Cardiac fibroblast (primary cell): ENCODE data around the gene TPRN.

Experiments used
- DNase-seq, 2 donors: peaks; one replicate each; pipeline versions ENCODE4 v3.0.0 to v3.0.0-alpha.2; 2010; ENCODE audit warnings: low read depth in 2 of 2
- H3K4me3 ChIP-seq, 2 donors: replicated peaks in 1 of 2; 1 replicate in 1 of 2; 2 replicates in 1 of 2; pipeline ENCODE4 v1.5.1; 2011; ENCODE audit warnings: low read depth in 2 of 2, low read length in 2 of 2, mild to moderate bottlenecking in 2 of 2, moderate library complexity in 1 of 2
- TF ChIP-seq, protein P1 (sequence below): IDR thresholded peaks from one replicate; pipeline ENCODE4 v1.5.1; 2011; ENCODE audit warnings: low read depth, mild to moderate bottlenecking, low read length, inconsistent platforms

The TPRN gene

DNA sequence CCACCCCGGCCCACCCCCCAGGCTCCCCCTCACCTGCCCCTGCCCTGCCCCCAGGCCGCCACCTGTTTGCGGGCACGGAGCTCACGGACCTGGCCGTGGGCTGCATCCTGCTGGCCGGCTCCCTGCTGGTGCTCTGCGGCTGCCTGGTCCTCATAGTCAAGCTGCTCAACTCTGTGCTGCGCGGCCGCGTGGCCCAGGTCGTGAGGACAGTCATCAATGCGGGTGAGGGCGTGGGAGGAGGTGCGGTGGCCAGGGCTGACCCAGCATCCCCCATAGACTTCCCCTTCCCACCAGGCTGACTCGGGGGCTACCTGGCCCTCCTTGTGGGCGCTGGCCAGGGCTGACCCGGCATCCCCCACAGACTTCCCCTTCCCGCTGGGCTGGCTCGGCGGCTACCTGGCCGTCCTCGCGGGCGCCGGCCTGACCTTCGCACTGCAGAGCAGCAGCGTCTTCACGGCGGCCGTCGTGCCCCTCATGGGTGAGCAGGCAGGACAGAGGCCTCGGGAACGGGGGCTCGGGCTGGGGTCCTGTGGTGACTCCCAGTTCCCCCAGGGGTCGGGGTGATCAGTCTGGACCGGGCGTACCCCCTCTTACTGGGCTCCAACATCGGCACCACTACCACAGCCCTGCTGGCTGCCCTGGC, 33.6 kb upstream of the TPRN start:
- H3K4me3 ChIP-seq: no peak overlapping the region
- no peak for DNase-seq
- TF ChIP-seq, protein P1, sequence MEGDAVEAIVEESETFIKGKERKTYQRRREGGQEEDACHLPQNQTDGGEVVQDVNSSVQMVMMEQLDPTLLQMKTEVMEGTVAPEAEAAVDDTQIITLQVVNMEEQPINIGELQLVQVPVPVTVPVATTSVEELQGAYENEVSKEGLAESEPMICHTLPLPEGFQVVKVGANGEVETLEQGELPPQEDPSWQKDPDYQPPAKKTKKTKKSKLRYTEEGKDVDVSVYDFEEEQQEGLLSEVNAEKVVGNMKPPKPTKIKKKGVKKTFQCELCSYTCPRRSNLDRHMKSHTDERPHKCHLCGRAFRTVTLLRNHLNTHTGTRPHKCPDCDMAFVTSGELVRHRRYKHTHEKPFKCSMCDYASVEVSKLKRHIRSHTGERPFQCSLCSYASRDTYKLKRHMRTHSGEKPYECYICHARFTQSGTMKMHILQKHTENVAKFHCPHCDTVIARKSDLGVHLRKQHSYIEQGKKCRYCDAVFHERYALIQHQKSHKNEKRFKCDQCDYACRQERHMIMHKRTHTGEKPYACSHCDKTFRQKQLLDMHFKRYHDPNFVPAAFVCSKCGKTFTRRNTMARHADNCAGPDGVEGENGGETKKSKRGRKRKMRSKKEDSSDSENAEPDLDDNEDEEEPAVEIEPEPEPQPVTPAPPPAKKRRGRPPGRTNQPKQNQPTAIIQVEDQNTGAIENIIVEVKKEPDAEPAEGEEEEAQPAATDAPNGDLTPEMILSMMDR: no peak

DNA sequence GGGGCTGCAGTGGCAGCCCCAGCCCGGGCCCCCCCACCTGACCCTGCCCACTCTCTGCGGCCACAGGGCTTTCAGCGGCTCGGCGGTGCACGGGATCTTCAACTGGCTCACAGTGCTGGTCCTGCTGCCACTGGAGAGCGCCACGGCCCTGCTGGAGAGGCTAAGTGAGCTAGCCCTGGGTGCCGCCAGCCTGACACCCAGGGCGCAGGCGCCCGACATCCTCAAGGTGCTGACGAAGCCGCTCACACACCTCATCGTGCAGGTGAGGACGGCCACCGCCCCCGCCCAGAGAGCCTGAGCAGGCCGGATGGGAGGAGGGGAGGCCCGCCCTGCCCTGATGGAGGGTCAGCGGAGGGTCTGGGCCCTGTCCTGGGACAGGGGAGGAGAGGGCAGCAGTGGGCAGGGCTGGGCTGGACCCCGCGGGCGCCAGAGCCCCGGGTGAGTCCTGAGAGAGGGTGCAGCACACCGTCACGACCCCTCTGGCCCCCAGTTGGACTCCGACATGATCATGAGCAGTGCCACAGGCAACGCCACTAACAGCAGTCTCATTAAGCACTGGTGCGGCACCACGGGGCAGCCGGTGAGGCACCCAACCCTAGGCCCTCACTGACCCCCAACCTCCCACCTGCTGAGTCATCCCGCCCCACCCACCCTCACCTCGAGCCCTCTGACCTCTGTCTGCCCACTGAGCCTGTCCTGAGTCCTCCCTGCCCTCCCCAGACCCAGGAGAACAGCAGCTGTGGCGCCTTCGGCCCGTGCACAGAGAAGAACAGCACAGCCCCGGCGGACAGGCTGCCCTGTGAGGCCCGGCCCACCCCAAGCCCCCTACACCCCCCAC, 32.8 kb upstream of the TPRN start:
- no peak for DNase-seq
- TF ChIP-seq, protein P1: no peak

DNA sequence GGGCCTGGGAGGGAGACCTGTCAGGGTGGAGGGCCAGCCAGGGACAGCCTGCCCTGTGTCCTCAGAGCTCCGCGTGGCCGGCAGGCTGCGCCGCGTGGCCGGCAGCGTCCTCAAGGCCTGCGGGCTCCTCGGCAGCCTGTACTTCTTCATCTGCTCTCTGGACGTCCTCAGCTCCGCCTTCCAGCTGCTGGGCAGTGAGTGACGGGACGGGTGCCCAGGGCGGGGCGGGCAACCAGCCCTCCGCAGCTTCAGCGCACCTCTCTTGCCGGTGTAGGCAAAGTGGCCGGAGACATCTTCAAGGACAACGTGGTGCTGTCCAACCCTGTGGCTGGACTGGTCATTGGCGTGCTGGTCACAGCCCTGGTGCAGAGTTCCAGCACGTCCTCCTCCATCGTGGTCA, 32.0 kb upstream of the TPRN start:
- TF ChIP-seq, protein P1: no peak
- H3K4me3 ChIP-seq: no peak overlapping the region
- no peak for DNase-seq

More for the DNA sequence above, 32.8 kb upstream of the TPRN start:
- H3K4me3 ChIP-seq: no peak overlapping the region

DNA sequence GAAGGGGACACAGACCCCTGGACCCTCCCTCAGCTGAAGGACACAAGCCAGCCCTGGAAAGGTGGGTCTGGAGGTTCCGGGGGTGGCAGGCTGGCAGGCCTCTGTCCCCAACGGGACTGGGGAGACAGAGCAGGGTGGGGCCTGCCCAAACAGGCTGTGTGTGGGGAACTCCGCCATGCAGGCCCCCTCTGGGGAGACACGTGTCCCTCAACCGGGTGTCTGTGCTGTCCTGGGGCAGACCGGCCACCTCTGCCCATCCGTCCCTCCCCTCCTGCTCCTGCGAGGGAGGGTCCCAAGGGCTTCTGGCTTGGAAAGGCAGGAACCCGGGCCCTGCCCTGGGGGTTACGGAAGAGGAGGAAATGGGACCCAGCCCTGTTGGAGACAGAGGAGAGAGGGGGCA, 31.6 kb upstream of the TPRN start:
- TF ChIP-seq, protein P1: no peak
- H3K4me3 ChIP-seq: no peak overlapping the region

DNA sequence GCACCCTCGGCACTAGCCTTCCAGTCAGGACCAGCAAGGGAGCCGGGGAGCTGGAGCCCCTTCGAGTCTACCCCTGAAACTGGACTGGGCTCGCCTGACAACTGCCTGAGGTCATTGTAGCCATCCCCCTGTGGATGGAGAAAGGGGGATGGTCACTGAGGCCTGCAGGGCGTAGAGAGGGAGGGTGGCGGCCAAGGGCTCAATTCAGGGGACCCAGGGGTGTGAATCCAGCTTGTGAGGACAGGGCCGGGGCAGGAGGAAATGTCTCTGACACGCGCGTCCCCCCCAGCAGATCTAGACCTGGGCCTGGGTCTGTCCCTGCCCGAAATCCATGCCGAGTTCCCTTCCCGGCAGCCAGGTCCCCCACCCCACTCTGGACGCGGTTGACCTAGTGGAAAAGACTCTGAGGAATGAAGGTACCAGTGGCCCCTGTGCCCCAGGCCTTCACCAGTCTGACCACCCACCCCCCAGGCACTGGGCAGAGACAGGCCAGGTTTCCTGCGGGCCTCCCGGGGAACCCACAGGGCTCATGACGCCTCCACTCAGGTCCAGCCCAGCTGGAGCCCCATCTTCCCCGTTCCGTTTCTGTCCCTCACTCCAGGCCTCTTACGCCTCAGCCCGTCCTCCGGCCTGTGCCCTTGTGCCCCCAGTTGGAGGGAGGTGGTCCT, 31.0 kb upstream of the TPRN start:
- no peak for DNase-seq
- H3K4me3 ChIP-seq: no peak overlapping the region
- TF ChIP-seq, protein P1: no peak

More for the DNA sequence above, 31.6 kb upstream of the TPRN start:
- DNase-seq: no peak

DNA sequence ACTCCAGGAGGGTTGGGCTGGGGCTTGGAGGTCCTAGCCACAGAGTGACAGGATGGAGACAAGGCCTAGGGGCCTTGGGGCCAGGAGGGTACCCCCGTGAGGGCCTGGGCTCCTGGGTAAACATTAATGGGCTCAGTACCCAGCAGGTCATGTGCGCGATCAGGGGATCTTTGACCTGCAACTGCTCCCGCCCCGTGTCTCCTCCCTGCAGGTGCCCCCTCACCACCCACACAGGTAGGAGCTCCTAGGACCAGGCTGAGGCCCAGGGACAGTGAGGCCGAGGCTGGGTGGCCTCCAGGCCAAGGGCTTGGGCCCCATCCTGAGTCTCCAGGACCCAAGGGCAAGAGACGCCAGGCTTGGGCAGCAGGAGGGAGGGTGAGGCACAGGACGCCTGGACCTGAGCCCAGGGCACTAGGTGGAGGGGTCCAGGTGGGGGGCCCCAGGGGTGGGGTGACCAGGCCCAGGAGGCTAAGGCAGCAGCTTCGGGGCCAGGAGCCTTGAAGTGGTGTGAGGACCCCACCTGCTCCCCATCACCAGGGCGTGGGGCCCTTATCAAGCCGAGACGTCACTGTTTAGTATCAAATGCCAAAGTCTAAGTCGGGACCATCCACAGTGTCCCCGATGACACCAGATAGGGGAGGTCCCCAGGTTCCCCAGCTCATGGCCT, 30.3 kb upstream of the TPRN start, which contains the start of gene SLC34A3:
Gene SLC34A3 (plus strand): TSS at position 197 of the 667 bp plus-strand sequence. CDS start 802 bp downstream, outside the sequence.
- DNase-seq: no peak
- TF ChIP-seq, protein P1: no peak

More for the DNA sequence above, 30.3 kb upstream of the TPRN start, which contains the start of gene SLC34A3:
- H3K4me3 ChIP-seq: no peak within 1 kb of the TSS
